ENCODE measurements around the gene CPLX1. TPM values are rescaled to one million over a fixed set of nuclear protein-coding genes. Genes with fewer than 3 reads are reported as not detected.

The CPLX1 gene
- total RNA-seq, 2 experiments from 2014 or later, result 0.21 to 0.25 TPM

DNA sequence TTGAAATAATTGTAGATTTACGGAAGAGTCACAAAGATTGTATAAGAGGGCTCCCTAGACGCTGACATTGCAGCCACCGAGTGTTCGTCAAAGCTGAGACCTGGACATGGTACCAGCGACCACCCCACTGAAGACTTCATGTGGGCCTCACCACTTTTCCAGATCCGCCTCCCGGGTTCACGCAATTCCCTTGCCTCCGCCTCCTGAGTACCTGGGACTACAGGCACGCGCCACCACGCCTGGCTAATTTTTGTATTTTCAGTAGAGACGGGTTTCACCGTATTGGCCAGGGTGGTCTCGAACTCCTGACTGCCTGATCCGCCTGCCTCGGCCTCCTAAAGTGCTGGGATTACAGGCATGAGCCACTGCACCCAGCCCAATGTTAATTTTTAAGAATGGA lies 29.7 kb downstream of the CPLX1 start:
- ChIA-PET CTCF (ENCODE audit: unreplicated experiment) (no interaction called here), POLR2A (no interaction called here)
- Histone ChIP-seq H3K4me1 (ENCODE audit: insufficient read depth, low read length, poor library complexity, severe bottlenecking) (peaks cover 74% of the 10 kb centered on the region), H3K9me3 (ENCODE audit: low read length) (no peaks in the 10 kb centered on the region), H3K36me3 (ENCODE audit: insufficient read depth, low read length) (no peaks in the 10 kb centered on the region), H4K20me1 (ENCODE audit: insufficient read depth, low read length) (no peaks in the 10 kb centered on the region), H2AFZ (ENCODE audit: low read length) (no peak overlapping the region), H3K4me3 (ENCODE audit: low read depth, low read length, poor library complexity, severe bottlenecking) (no peak overlapping the region), H3K4me2 (ENCODE audit: low read length) (peak overlapping the region; percentile 66; the same call in 1 of the 2 replicates), H3K9me2 (ENCODE audit: insufficient read depth, low read length) (no peaks in the 10 kb centered on the region), H3K27ac (ENCODE audit: low read depth, low read length, poor library complexity, severe bottlenecking) (no peak overlapping the region), H3K79me2 (ENCODE audit: insufficient read depth, low read depth, low read length) (no peaks in the 10 kb centered on the region)
- BruUV-seq (replicated peaks), result no TSS peak
- TF ChIP-seq, protein P1, sequence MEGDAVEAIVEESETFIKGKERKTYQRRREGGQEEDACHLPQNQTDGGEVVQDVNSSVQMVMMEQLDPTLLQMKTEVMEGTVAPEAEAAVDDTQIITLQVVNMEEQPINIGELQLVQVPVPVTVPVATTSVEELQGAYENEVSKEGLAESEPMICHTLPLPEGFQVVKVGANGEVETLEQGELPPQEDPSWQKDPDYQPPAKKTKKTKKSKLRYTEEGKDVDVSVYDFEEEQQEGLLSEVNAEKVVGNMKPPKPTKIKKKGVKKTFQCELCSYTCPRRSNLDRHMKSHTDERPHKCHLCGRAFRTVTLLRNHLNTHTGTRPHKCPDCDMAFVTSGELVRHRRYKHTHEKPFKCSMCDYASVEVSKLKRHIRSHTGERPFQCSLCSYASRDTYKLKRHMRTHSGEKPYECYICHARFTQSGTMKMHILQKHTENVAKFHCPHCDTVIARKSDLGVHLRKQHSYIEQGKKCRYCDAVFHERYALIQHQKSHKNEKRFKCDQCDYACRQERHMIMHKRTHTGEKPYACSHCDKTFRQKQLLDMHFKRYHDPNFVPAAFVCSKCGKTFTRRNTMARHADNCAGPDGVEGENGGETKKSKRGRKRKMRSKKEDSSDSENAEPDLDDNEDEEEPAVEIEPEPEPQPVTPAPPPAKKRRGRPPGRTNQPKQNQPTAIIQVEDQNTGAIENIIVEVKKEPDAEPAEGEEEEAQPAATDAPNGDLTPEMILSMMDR (conservative IDR thresholded peaks at IDR 0.05; ENCODE audit: low read length), result no peak
- TF ChIP-seq EZH2phosphoT487 (IDR thresholded peaks at IDR 0.05; ENCODE audit: borderline replicate concordance, low read depth, low read length), result no peak
- intact Hi-C loops (cut with micrococcal nuclease; ENCODE audit: unreplicated experiment), result no loop called here
- no peak for DNase-seq (ENCODE audit: low spot score)

DNA sequence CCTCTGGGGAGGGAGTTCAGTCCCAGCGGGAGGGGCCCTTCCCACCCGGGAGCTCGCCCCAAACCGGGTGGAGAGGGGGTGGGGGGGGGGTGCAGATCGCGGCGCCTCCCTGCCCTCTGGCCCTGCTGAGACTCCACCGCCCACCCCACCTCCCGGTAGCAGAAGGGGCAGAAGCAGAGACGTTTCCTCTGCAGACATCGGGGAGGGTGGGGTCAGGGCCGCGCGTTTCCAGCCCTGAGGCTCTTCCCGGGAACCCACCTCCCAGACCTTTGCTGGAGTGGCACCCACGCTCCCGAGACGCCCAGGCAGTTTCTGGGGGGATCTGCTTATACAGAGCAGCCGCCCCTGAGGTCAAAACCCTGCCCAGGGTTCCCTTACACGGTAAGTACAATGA lies 30.2 kb downstream of the CPLX1 start:
- no TSS peak for BruUV-seq (replicated peaks)
- ChIA-PET POLR2A (no interaction called here), CTCF (ENCODE audit: unreplicated experiment) (no interaction called here)
- H3K9me2 ChIP-seq (ENCODE audit: insufficient read depth, low read length), result no peaks in the 10 kb centered on the region
- H3K27ac ChIP-seq (ENCODE audit: low read depth, low read length, poor library complexity, severe bottlenecking), result peak overlapping the region; percentile 83
- no peaks in the 10 kb centered on the region for H3K36me3 ChIP-seq (ENCODE audit: insufficient read depth, low read length)
- H3K4me2 ChIP-seq (ENCODE audit: low read length), result peak overlapping the region; percentile 66
- H2AFZ ChIP-seq (ENCODE audit: low read length), result peak overlapping the region; percentile 13; the same call in 1 of the 2 replicates
- DNase-seq (ENCODE audit: low spot score), result no peak
- peak overlapping the region; percentile 54 for H3K4me3 ChIP-seq (ENCODE audit: low read depth, low read length, poor library complexity, severe bottlenecking)
- H3K9me3 ChIP-seq (ENCODE audit: low read length), result no peaks in the 10 kb centered on the region
- TF ChIP-seq, protein P1 (conservative IDR thresholded peaks at IDR 0.05; ENCODE audit: low read length), result no peak
- no peak for TF ChIP-seq EZH2phosphoT487 (IDR thresholded peaks at IDR 0.05; ENCODE audit: borderline replicate concordance, low read depth, low read length)
- no peaks in the 10 kb centered on the region for H4K20me1 ChIP-seq (ENCODE audit: insufficient read depth, low read length)
- peaks cover 74% of the 10 kb centered on the region for H3K4me1 ChIP-seq (ENCODE audit: insufficient read depth, low read length, poor library complexity, severe bottlenecking)
- no peaks in the 10 kb centered on the region for H3K79me2 ChIP-seq (ENCODE audit: insufficient read depth, low read depth, low read length)
- intact Hi-C loops (cut with micrococcal nuclease; ENCODE audit: unreplicated experiment), result no loop called here

DNA sequence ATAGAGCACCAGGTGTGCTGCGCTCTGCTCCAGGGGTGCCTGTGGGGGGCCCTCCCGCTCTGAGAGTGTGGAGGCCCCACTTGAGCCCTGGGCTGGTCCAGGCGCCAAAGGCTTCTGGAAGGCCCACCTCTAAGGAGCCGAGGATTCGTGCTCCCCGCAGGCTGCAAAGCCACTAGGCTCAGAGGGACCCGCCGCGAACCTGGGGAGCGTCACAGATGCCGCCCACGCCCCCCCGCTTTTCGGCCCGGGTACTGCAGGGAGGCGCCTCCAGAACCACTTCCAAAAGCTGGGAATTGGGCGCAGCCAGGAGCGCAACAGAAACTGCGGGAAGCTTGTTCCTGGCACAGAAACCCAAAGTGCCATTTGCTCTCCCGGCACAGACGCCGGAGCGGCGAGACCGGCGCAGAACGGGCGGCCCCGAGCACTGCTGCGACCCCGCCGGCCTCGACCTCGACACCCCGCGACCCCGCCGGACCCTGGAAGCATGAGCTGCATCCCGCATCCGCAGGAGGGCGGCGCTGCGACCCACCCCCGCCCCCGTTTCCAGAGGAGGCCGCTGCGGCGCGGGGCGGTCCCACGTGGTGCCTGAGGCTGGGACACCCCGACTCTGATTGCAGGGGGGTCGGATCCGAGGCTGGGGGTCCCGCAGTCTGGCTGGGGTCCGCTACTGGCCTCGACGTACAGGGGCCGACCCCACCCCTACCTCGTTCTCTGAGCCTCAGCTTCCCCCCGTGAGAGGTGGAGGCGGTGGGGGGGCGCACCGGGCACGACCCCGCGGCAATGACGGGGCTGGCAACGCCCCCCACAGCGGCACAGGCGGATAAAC lies 30.8 kb downstream of the CPLX1 start:
- Histone ChIP-seq H3K4me3 (ENCODE audit: low read depth, low read length, poor library complexity, severe bottlenecking) (peak overlapping the region; percentile 54), H3K4me1 (ENCODE audit: insufficient read depth, low read length, poor library complexity, severe bottlenecking) (peaks cover 76% of the 10 kb centered on the region), H3K9me3 (ENCODE audit: low read length) (no peaks in the 10 kb centered on the region), H3K9me2 (ENCODE audit: insufficient read depth, low read length) (no peaks in the 10 kb centered on the region), H3K36me3 (ENCODE audit: insufficient read depth, low read length) (no peaks in the 10 kb centered on the region), H3K4me2 (ENCODE audit: low read length) (peak overlapping the region; percentile 66), H2AFZ (ENCODE audit: low read length) (peak overlapping the region; percentile 13; the same call in 1 of the 2 replicates), H3K27ac (ENCODE audit: low read depth, low read length, poor library complexity, severe bottlenecking) (peak overlapping the region; percentile 83), H3K79me2 (ENCODE audit: insufficient read depth, low read depth, low read length) (no peaks in the 10 kb centered on the region), H4K20me1 (ENCODE audit: insufficient read depth, low read length) (no peaks in the 10 kb centered on the region)
- no TSS peak for BruUV-seq (replicated peaks)
- TF ChIP-seq, protein P1 (conservative IDR thresholded peaks at IDR 0.05; ENCODE audit: low read length), result peak; percentile 34; the same call in 1 of the 2 replicates
- TF ChIP-seq EZH2phosphoT487 (IDR thresholded peaks at IDR 0.05; ENCODE audit: borderline replicate concordance, low read depth, low read length), result no peak
- intact Hi-C loops (cut with micrococcal nuclease; ENCODE audit: unreplicated experiment), result no loop called here
- CTCF ChIA-PET (ENCODE audit: unreplicated experiment), result interaction anchor here (1.9 kb wide), 1 partner anchor 12 kb away, joined by 5 read pairs; no protein-coding TSS in a partner anchor
- DNase-seq (ENCODE audit: low spot score), result peak; percentile 14
- POLR2A ChIA-PET, result interaction anchor here (0.6 to 2.9 kb wide), 4 partner anchors 12 to 179 kb away, joined by 3 to 39 read pairs (median 7); no protein-coding TSS in a partner anchor
